ENCODE data around the gene JADE1.

The JADE1 gene

GRCh38 chr4:128879283-128879682 is 69.8 kb downstream of the JADE1 start:
- FAIRE-seq: no peak

DNA sequence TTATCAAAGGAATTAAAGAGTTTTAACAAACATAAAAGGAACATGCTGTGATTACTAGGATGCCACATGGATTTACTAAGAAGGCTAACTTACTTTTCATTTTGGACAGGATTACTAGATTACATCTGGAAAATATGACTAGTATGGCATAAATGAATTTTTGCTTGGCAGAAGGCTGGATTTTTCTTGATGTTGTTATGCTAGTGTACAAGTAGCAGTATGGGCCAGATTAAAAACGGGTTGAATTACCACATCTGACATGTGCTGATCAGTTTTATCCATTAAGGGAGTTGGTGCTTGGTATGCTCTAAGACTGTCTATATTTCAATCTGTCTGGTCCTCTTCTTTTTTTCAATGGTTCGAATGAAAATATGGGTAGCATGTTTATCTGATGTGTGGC is 70.5 kb downstream of the JADE1 start:
- FAIRE-seq: no peak

DNA sequence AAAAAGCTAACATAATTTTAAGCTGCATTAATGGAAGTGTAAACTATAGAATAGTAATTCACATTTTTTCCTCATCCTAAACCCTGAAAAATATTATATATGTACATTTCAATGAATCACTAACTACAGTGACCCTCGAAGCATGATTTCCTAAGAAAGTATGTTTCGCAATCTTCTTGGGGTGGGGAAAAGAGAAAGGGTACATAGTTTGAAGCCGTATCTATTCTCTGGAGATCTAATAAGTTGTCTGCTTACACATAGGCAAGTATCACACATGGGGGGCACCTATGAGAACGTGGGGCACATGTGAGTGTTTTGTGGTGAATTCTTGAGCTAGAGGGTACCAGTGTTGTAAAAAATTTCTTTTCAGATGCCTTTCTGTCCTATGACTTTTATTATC is 71.2 kb downstream of the JADE1 start:
- FAIRE-seq: no peak

DNA sequence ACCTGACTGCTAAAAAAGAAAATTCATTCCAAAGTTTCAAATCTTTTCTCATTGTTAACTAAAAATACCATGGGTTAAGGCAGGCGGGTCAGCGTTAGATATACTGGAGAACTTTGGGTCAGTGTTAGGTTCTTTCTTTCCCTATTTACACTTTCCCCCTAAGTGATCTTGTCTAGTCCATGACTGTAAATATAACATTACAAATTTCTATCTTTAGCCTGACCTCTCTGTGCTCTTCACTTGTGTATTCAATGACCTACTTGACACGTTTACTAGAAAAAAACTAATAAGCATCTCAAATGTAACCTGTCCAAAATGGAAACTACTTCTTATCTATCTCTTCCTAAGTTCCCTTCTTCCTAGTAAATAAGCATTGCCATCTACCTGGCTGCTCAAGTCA is 95.3 kb downstream of the JADE1 start:
- FAIRE-seq: no peak

GRCh38 chr4:128906581-128906980 is 97.1 kb downstream of the JADE1 start:
- FAIRE-seq: no peak

DNA sequence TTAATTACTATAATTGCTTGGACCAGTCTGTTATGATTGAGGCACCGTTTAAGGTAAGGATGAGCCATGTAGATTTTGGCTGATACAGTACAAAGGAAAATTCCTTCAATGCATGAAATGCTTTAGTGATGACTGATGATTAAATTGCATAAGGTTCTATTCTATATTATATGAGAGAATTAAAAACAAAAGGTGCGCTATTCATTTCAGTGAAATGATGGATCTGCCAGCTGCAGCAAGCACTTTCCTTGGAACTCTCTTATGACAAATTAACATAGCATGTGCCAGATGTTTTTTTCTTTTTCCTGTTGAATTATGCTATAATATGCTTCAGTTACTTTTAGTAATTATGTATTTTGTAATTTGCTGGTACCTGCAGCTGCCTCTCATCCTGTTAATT is 98.5 kb downstream of the JADE1 start:
- no peak for FAIRE-seq

DNA sequence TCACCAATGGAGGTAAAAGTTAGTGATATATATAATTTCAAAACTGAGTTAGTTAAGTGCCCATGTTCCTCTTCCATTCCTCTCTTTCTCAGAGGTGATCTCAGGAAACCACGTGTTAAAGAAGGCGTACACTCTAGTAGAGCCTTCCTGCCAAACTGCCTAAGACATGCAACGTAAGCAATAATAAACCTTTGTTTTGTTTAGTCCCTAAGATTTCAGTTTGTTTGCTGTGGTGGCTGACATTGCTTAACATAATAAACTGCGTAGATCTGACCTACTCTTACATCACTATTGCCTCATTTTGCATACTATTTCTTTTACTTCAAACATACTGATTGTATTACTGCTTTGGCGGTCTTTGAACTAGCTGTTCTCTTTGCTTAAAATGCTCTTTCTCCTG is 99.2 kb downstream of the JADE1 start:
- FAIRE-seq: no peak

DNA sequence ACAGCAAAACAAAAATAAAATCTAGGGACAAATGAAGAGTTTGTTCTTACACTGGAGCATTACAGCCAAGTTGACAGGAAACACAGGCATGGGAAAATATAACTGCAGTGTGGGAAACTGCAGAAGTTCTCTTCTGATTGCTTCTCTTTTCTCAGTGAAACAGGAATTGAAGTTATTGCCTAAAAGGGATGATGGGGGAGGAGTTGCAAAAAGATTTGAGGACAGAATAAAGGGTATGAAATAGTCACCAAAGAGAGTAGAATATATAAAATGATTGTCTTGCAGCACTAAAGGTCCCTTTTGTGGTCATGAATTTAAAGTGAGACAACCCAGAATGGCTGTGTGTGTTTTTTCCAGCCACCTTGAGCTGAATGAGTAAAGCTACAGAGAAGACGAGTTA is 103.7 kb downstream of the JADE1 start:
- FAIRE-seq: no peak

DNA sequence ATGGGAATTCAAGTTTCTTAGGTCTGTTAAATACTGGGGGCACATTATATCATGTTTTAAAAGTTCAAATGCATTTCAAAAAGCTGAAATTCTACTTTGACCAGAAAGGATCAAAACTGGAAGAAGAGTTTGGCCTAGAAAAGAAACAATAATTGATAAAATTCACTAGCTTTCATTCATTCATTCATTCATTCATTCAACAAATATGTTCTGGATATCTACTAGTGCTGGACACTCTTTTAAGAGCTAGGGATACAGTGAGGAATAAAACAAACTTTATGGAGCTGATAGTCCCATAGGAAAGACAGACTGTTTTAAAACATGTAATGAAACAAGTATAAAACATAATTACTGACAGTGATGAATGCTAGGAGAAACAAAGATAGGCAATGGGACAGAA is 106.0 kb downstream of the JADE1 start:
- FAIRE-seq: no peak

GRCh38 chr4:128916832-128917231 is 107.3 kb downstream of the JADE1 start:
- FAIRE-seq: no peak

- no peak for FAIRE-seq
Observed at GRCh38 chr4:128917781-128918180, 108.3 kb downstream of the JADE1 start.

GRCh38 chr4:128921954-128922353 is 112.5 kb downstream of the JADE1 start:
- no peak for FAIRE-seq

All from colon (tissue), 2 donors.